Tibial nerve (tissue), 4 donors: Measurements from ENCODE around the gene HAUS6.

ENCODE experiments used
- EP300 ChIP-seq, 2 donors: sonication (generic); formaldehyde crosslinking; IDR thresholded peaks; one replicate each; pipeline ENCODE4 v1.6.1; 2017; ENCODE audit warnings: antibody characterized with exemption in 2 of 2, mild to moderate bottlenecking in 1 of 2
- POLR2A ChIP-seq, 2 donors: fragments of 450-650 bp; IDR thresholded peaks; one replicate each; pipeline ENCODE4 v1.6.1; 2017; ENCODE audit warnings: antibody characterized with exemption in 2 of 2, mild to moderate bottlenecking in 2 of 2, moderate library complexity in 2 of 2
- TF ChIP-seq, protein P1 (sequence below), 5 experiments: fragments of 200-600 bp in 3 of 5; fragments of 450-650 bp in 2 of 5; sonication (generic) in 3 of 5; IDR thresholded peaks; one replicate each; pipeline ENCODE4 v1.5.1; 2016 to 2019; ENCODE audit warnings: antibody characterized with exemption in 5 of 5, mild to moderate bottlenecking in 3 of 5, moderate library complexity in 2 of 5

DNA sequence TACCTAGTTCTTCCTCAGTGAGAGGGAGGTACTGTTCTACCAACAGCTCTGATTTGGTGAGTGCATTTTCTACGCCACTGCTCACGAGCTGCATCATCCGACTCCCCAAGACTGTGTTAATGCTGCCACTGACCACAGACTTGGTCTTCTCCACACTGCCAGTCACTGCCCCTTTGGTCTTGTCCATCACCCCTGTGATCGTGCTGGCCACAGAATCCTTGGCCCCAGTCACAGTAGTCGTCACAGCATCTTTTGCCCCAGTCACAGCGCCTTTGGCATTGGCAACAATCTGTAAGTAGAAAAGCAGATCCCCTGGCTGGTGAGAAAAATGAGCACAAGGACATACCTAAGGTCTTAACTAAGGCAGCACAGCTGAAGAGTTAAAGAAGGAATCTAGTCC lies 18.2 kb upstream of the HAUS6 start:
- TF ChIP-seq, protein P1, sequence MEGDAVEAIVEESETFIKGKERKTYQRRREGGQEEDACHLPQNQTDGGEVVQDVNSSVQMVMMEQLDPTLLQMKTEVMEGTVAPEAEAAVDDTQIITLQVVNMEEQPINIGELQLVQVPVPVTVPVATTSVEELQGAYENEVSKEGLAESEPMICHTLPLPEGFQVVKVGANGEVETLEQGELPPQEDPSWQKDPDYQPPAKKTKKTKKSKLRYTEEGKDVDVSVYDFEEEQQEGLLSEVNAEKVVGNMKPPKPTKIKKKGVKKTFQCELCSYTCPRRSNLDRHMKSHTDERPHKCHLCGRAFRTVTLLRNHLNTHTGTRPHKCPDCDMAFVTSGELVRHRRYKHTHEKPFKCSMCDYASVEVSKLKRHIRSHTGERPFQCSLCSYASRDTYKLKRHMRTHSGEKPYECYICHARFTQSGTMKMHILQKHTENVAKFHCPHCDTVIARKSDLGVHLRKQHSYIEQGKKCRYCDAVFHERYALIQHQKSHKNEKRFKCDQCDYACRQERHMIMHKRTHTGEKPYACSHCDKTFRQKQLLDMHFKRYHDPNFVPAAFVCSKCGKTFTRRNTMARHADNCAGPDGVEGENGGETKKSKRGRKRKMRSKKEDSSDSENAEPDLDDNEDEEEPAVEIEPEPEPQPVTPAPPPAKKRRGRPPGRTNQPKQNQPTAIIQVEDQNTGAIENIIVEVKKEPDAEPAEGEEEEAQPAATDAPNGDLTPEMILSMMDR (IDR thresholded peaks at IDR 0.05), result no peak
- TF ChIP-seq POLR2A (IDR thresholded peaks at IDR 0.05) (no peak), EP300 (IDR thresholded peaks at IDR 0.05) (no peak)
